T-helper 1 cell treated with Interleukin-12 subunit alpha and Interleukin-12 subunit beta and Interleukin-4 antibody, amounts not matched to agents 30 μg/mL and 1 μg/mL, for 36 hours (primary cell): Measurements from ENCODE around the gene IL22.

Experiments used
- H3K27ac Mint-ChIP-seq: one replicate; pipeline ENCODE4 v1.8.0; 2021; ENCODE audit warnings: mild to moderate bottlenecking, mixed read lengths
- H3K27me3 Mint-ChIP-seq: one replicate; pipeline ENCODE4 v1.8.0; 2021; ENCODE audit warnings: low read depth, mixed read lengths
- H3K36me3 Mint-ChIP-seq: one replicate; pipeline ENCODE4 v1.8.0; 2021; ENCODE audit warnings: low read depth, mixed read lengths
- H3K4me1 Mint-ChIP-seq: one replicate; pipeline ENCODE4 v1.8.0; 2021; ENCODE audit warnings: low read depth, mixed read lengths
- H3K4me3 Mint-ChIP-seq: one replicate; pipeline ENCODE4 v1.8.0; 2021; ENCODE audit warnings: mild to moderate bottlenecking, moderate library complexity, mixed read lengths
- H3K9me3 Mint-ChIP-seq: one replicate; pipeline ENCODE4 v1.8.0; 2021; ENCODE audit warnings: mixed read lengths

Gene IL22

GRCh38 chr12:68247785-68248184 is 5.6 kb downstream of the IL22 start:
- no peak overlapping the region for H3K27ac Mint-ChIP-seq
- H3K4me1 Mint-ChIP-seq, result peaks cover 22% of the 10 kb centered on the region
- H3K36me3 Mint-ChIP-seq, result peaks cover 16% of the 10 kb centered on the region
- H3K27me3 Mint-ChIP-seq, result peaks cover 36% of the 10 kb centered on the region
- peaks cover 13% of the 10 kb centered on the region for H3K9me3 Mint-ChIP-seq
- no peak overlapping the region for H3K4me3 Mint-ChIP-seq

GRCh38 chr12:68246350-68246749 is 7.1 kb downstream of the IL22 start:
- H3K4me1 Mint-ChIP-seq, result peaks cover 29% of the 10 kb centered on the region
- H3K27me3 Mint-ChIP-seq, result peaks cover 21% of the 10 kb centered on the region
- H3K9me3 Mint-ChIP-seq, result peaks cover 21% of the 10 kb centered on the region
- no peak overlapping the region for H3K27ac Mint-ChIP-seq
- H3K4me3 Mint-ChIP-seq, result no peak overlapping the region
- H3K36me3 Mint-ChIP-seq, result peaks cover 20% of the 10 kb centered on the region

- Mint-ChIP-seq H3K27ac (peak overlapping the region; percentile 16), H3K4me3 (no peak overlapping the region), H3K27me3 (peaks cover 17% of the 10 kb centered on the region)
Observed at GRCh38 chr12:68245180-68246021, 8.0 kb downstream of the IL22 start.

GRCh38 chr12:68242777-68243176 is 10.6 kb downstream of the IL22 start:
- H3K9me3 Mint-ChIP-seq, result peaks cover 23% of the 10 kb centered on the region
- H3K27me3 Mint-ChIP-seq, result peaks cover 8% of the 10 kb centered on the region
- H3K4me3 Mint-ChIP-seq, result no peak overlapping the region
- H3K36me3 Mint-ChIP-seq, result peaks cover 19% of the 10 kb centered on the region
- H3K4me1 Mint-ChIP-seq, result peaks cover 48% of the 10 kb centered on the region
- no peak overlapping the region for H3K27ac Mint-ChIP-seq

More at GRCh38 chr12:68245180-68246021, 8.0 kb downstream of the IL22 start:
- H3K9me3 Mint-ChIP-seq, result peaks cover 21% of the 10 kb centered on the region
- peaks cover 34% of the 10 kb centered on the region for H3K4me1 Mint-ChIP-seq
- peaks cover 22% of the 10 kb centered on the region for H3K36me3 Mint-ChIP-seq

GRCh38 chr12:68240975-68241374 is 12.4 kb downstream of the IL22 start:
- Mint-ChIP-seq H3K9me3 (peaks cover 20% of the 10 kb centered on the region), H3K4me1 (peaks cover 60% of the 10 kb centered on the region), H3K4me3 (peak overlapping the region; percentile 72), H3K27ac (peak overlapping the region; percentile 97), H3K36me3 (peaks cover 17% of the 10 kb centered on the region), H3K27me3 (no peaks in the 10 kb centered on the region)

GRCh38 chr12:68240079-68240478 is 13.3 kb downstream of the IL22 start:
- Mint-ChIP-seq H3K36me3 (peaks cover 17% of the 10 kb centered on the region), H3K4me1 (peaks cover 64% of the 10 kb centered on the region), H3K27me3 (no peaks in the 10 kb centered on the region), H3K9me3 (peaks cover 20% of the 10 kb centered on the region), H3K27ac (peak overlapping the region; percentile 97), H3K4me3 (peak overlapping the region; percentile 9)

- Mint-ChIP-seq H3K27ac (peak overlapping the region; percentile 97), H3K36me3 (peaks cover 17% of the 10 kb centered on the region), H3K9me3 (peaks cover 20% of the 10 kb centered on the region), H3K4me1 (peaks cover 69% of the 10 kb centered on the region), H3K4me3 (peak overlapping the region; percentile 9), H3K27me3 (no peaks in the 10 kb centered on the region)
Observed at GRCh38 chr12:68239309-68239982, 14.0 kb downstream of the IL22 start.

GRCh38 chr12:68237619-68238018 is 15.8 kb downstream of the IL22 start:
- H3K27me3 Mint-ChIP-seq, result no peaks in the 10 kb centered on the region
- H3K9me3 Mint-ChIP-seq, result peaks cover 9% of the 10 kb centered on the region
- peaks cover 12% of the 10 kb centered on the region for H3K36me3 Mint-ChIP-seq
- peak overlapping the region; percentile 98 for H3K27ac Mint-ChIP-seq
- H3K4me1 Mint-ChIP-seq, result peaks cover 78% of the 10 kb centered on the region
- H3K4me3 Mint-ChIP-seq, result peak overlapping the region; percentile 19

- no peaks in the 10 kb centered on the region for H3K27me3 Mint-ChIP-seq
- peaks cover 77% of the 10 kb centered on the region for H3K4me1 Mint-ChIP-seq
- peaks cover 9% of the 10 kb centered on the region for H3K36me3 Mint-ChIP-seq
- peaks cover 4% of the 10 kb centered on the region for H3K9me3 Mint-ChIP-seq
- H3K4me3 Mint-ChIP-seq, result peak overlapping the region; percentile 84
- H3K27ac Mint-ChIP-seq, result peak overlapping the region; percentile 98
Observed at GRCh38 chr12:68237078-68237477, 16.3 kb downstream of the IL22 start.

GRCh38 chr12:68236421-68237059 is 16.9 kb downstream of the IL22 start:
- H3K4me1 Mint-ChIP-seq, result peaks cover 75% of the 10 kb centered on the region
- H3K4me3 Mint-ChIP-seq, result peak overlapping the region; percentile 84
- H3K36me3 Mint-ChIP-seq, result peaks cover 8% of the 10 kb centered on the region
- H3K9me3 Mint-ChIP-seq, result peaks cover 3% of the 10 kb centered on the region
- no peaks in the 10 kb centered on the region for H3K27me3 Mint-ChIP-seq
- peak overlapping the region; percentile 98 for H3K27ac Mint-ChIP-seq

GRCh38 chr12:68235576-68235975 is 17.8 kb downstream of the IL22 start:
- peaks cover 73% of the 10 kb centered on the region for H3K4me1 Mint-ChIP-seq
- H3K9me3 Mint-ChIP-seq, result peaks cover 3% of the 10 kb centered on the region
- H3K36me3 Mint-ChIP-seq, result peaks cover 8% of the 10 kb centered on the region
- peak overlapping the region; percentile 23 for H3K4me3 Mint-ChIP-seq
- peak overlapping the region; percentile 58 for H3K27ac Mint-ChIP-seq
- no peaks in the 10 kb centered on the region for H3K27me3 Mint-ChIP-seq

- H3K27ac Mint-ChIP-seq, result peak overlapping the region; percentile 36
Observed at GRCh38 chr12:68234140-68234539, 19.3 kb downstream of the IL22 start.

GRCh38 chr12:68233498-68233897 is 19.9 kb downstream of the IL22 start:
- peaks cover 10% of the 10 kb centered on the region for H3K36me3 Mint-ChIP-seq
- H3K27me3 Mint-ChIP-seq, result no peaks in the 10 kb centered on the region
- peaks cover 63% of the 10 kb centered on the region for H3K4me1 Mint-ChIP-seq
- H3K27ac Mint-ChIP-seq, result peak overlapping the region; percentile 1
- no peak overlapping the region for H3K4me3 Mint-ChIP-seq
- peaks cover 3% of the 10 kb centered on the region for H3K9me3 Mint-ChIP-seq

More at GRCh38 chr12:68234140-68234539, 19.3 kb downstream of the IL22 start:
- Mint-ChIP-seq H3K9me3 (peaks cover 3% of the 10 kb centered on the region), H3K4me3 (no peak overlapping the region), H3K4me1 (peaks cover 66% of the 10 kb centered on the region), H3K27me3 (no peaks in the 10 kb centered on the region), H3K36me3 (peaks cover 10% of the 10 kb centered on the region)

GRCh38 chr12:68231691-68232090 is 21.7 kb downstream of the IL22 start:
- H3K9me3 Mint-ChIP-seq, result no peaks in the 10 kb centered on the region
- H3K4me1 Mint-ChIP-seq, result peaks cover 51% of the 10 kb centered on the region
- no peaks in the 10 kb centered on the region for H3K27me3 Mint-ChIP-seq
- H3K4me3 Mint-ChIP-seq, result no peak overlapping the region
- peak overlapping the region; percentile 53 for H3K27ac Mint-ChIP-seq
- H3K36me3 Mint-ChIP-seq, result peaks cover 8% of the 10 kb centered on the region
